ENCODE data around the gene CTU1. TPM values are rescaled to one million over a fixed set of nuclear protein-coding genes. Genes with fewer than 3 reads are reported as not detected.

CTU1 gene
- total and polyA plus RNA-seq, 2 experiments from 2014 or later = 9.4 to 13.5 TPM

GRCh38 chr19:51142119-51142518 is 33.9 kb upstream of the CTU1 start, which contains the start of gene SIGLEC7:
SIGLEC7 (plus strand) TSS chr19:51142301; CDS start chr19:51142370, 69 bp downstream.
- H3K4me3 ChIP-seq = no peak within 1 kb of the TSS
- no peaks in the 10 kb centered on the region for H3K36me3 ChIP-seq
- H3K27ac ChIP-seq = no peak within 1 kb of the TSS
- H3K4me1 ChIP-seq (ENCODE audit: low read depth) = no peaks in the 10 kb centered on the region
- no peak for TF ChIP-seq CTCF (IDR thresholded peaks at IDR 0.05; ENCODE audit: low read depth, low read length)
- no peaks in the 10 kb centered on the region for H3K27me3 ChIP-seq
- DNase-seq (ENCODE audit: low read depth in 1 of 2, low spot score in 1 of 2) = no peak
- no peaks in the 10 kb centered on the region for H3K9me3 ChIP-seq (ENCODE audit: low read depth)

GRCh38 chr19:51141181-51141580 is 33.0 kb upstream of the CTU1 start:
- no peak for DNase-seq (ENCODE audit: low read depth in 1 of 2, low spot score in 1 of 2)
- H3K36me3 ChIP-seq = no peaks in the 10 kb centered on the region
- no peak for TF ChIP-seq CTCF (IDR thresholded peaks at IDR 0.05; ENCODE audit: low read depth, low read length)
- H3K4me3 ChIP-seq = no peak overlapping the region
- no peak overlapping the region for H3K27ac ChIP-seq
- no peaks in the 10 kb centered on the region for H3K27me3 ChIP-seq
- no peaks in the 10 kb centered on the region for H3K9me3 ChIP-seq (ENCODE audit: low read depth)
- no peaks in the 10 kb centered on the region for H3K4me1 ChIP-seq (ENCODE audit: low read depth)

GRCh38 chr19:51140441-51140840 is 32.2 kb upstream of the CTU1 start:
- Histone ChIP-seq H3K4me1 (ENCODE audit: low read depth) (no peaks in the 10 kb centered on the region), H3K4me3 (no peak overlapping the region), H3K9me3 (ENCODE audit: low read depth) (no peaks in the 10 kb centered on the region), H3K27me3 (no peaks in the 10 kb centered on the region), H3K27ac (no peak overlapping the region), H3K36me3 (no peaks in the 10 kb centered on the region)
- no peak for DNase-seq (ENCODE audit: low read depth in 1 of 2, low spot score in 1 of 2)
- TF ChIP-seq CTCF (IDR thresholded peaks at IDR 0.05; ENCODE audit: low read depth, low read length) = no peak

- no peak overlapping the region for H3K4me3 ChIP-seq
- DNase-seq (ENCODE audit: low read depth in 1 of 2, low spot score in 1 of 2) = no peak
- H3K4me1 ChIP-seq (ENCODE audit: low read depth) = no peaks in the 10 kb centered on the region
- no peaks in the 10 kb centered on the region for H3K36me3 ChIP-seq
- no peaks in the 10 kb centered on the region for H3K9me3 ChIP-seq (ENCODE audit: low read depth)
- H3K27ac ChIP-seq = no peak overlapping the region
- no peaks in the 10 kb centered on the region for H3K27me3 ChIP-seq
- TF ChIP-seq CTCF (IDR thresholded peaks at IDR 0.05; ENCODE audit: low read depth, low read length) = no peak
Measured at GRCh38 chr19:51139299-51140014, 31.2 kb upstream of the CTU1 start.

- no peaks in the 10 kb centered on the region for H3K9me3 ChIP-seq (ENCODE audit: low read depth)
- no peak overlapping the region for H3K27ac ChIP-seq
- no peaks in the 10 kb centered on the region for H3K36me3 ChIP-seq
- no peaks in the 10 kb centered on the region for H3K27me3 ChIP-seq
- no peaks in the 10 kb centered on the region for H3K4me1 ChIP-seq (ENCODE audit: low read depth)
- H3K4me3 ChIP-seq = no peak overlapping the region
- peak in 1 of 2 donors; percentile 84 for DNase-seq (ENCODE audit: low read depth in 1 of 2, low spot score in 1 of 2)
- no peak for TF ChIP-seq CTCF (IDR thresholded peaks at IDR 0.05; ENCODE audit: low read depth, low read length)
Measured at GRCh38 chr19:51138549-51138979, 30.4 kb upstream of the CTU1 start.
